ENCODE data around the gene EMC1. TPM values are rescaled to one million over a fixed set of nuclear protein-coding genes. Genes with fewer than 3 reads are reported as not detected.
"Not testable (repeated sequence)": the region's sequence is repeated elsewhere in the genome, so short reads cannot be mapped to it uniquely, and the experiment has no call there.

The EMC1 gene
- total and polyA plus RNA-seq, 7 donors: 1.2 to 46.5 (median 19.6) TPM

- peaks cover 0 to 1% (median 0%) of the 10 kb centered on the region in 4 donors for H3K9me3 ChIP-seq
- no peak for TF ChIP-seq POLR2AphosphoS5 (IDR thresholded peaks at IDR 0.05)
- TF ChIP-seq EP300 (IDR thresholded peaks at IDR 0.05): no peak
- TF ChIP-seq CTCF (IDR thresholded peaks at IDR 0.05): no peak
- no peak for TF ChIP-seq POLR2A (IDR thresholded peaks at IDR 0.05)
- H3K27me3 ChIP-seq: peaks cover 0 to 16% (median 0%) of the 10 kb centered on the region in 3 donors
- DNase-seq: no peak
- peaks cover 0 to 3% (median 0%) of the 10 kb centered on the region in 4 donors for H3K4me1 ChIP-seq
- WGBS, 2 donors: 57 to 88% methylated on average over 22 of the region's 22 CpGs
- H3K4me3 ChIP-seq: peak overlapping the region in 1 of 4 donors; percentile 28
- no peaks in the 10 kb centered on the region for H3K36me3 ChIP-seq
- intact Hi-C loops (cut with DNase I): no loop called here
- H3K27ac ChIP-seq: no peak overlapping the region
Measured at GRCh38 chr1:19273106-19273843, 22.0 kb upstream of the EMC1 start.

- no peak overlapping the region for H3K4me3 ChIP-seq
- H3K27ac ChIP-seq: no peak overlapping the region
- no peaks in the 10 kb centered on the region for H3K36me3 ChIP-seq
- peaks cover 0 to 1% (median 0%) of the 10 kb centered on the region in 4 donors for H3K9me3 ChIP-seq
- H3K27me3 ChIP-seq: peaks cover 0 to 16% (median 0%) of the 10 kb centered on the region in 3 donors
- no peak for DNase-seq
- intact Hi-C loops (cut with DNase I): no loop called here
- TF ChIP-seq POLR2A (IDR thresholded peaks at IDR 0.05) (no peak), POLR2AphosphoS5 (IDR thresholded peaks at IDR 0.05) (no peak)
- peaks cover 0 to 3% (median 0%) of the 10 kb centered on the region in 4 donors for H3K4me1 ChIP-seq
Measured at GRCh38 chr1:19272064-19272463, 20.7 kb upstream of the EMC1 start.

- H3K4me3 ChIP-seq; H3K27ac ChIP-seq; H3K9me3 ChIP-seq; H3K36me3 ChIP-seq; intact Hi-C loops (cut with DNase I); H3K4me1 ChIP-seq: not testable (repeated sequence)
- WGBS, 2 donors: 14 to 80% methylated on average over 6 of the region's 6 CpGs
- peak; percentile 1 for DNase-seq
- peaks cover 0 to 16% (median 0%) of the 10 kb centered on the region in 3 donors for H3K27me3 ChIP-seq
Measured at GRCh38 chr1:19270343-19270730, 19.0 kb upstream of the EMC1 start.

GRCh38 chr1:19269427-19270342 lies 18.4 kb upstream of the EMC1 start:
- WGBS, 2 donors: 66 to 77% methylated on average over 7 to 9 of the region's 9 CpGs
- H3K27me3 ChIP-seq: peaks cover 0 to 16% (median 0%) of the 10 kb centered on the region in 3 donors
- H3K9me3 ChIP-seq; H3K4me1 ChIP-seq; H3K27ac ChIP-seq; H3K4me3 ChIP-seq; H3K36me3 ChIP-seq; DNase-seq; intact Hi-C loops (cut with DNase I): not testable (repeated sequence)

- Histone ChIP-seq H3K4me3 (no peak overlapping the region), H3K4me1 (no peaks in the 10 kb centered on the region), H3K27me3 (peaks cover 0 to 6% (median 0%) of the 10 kb centered on the region in 3 donors), H3K36me3 (no peaks in the 10 kb centered on the region), H3K27ac (no peak overlapping the region), H3K9me3 (no peaks in the 10 kb centered on the region)
- 87 to 93% methylated on average over 11 of the region's 11 CpGs for WGBS, 2 donors
- intact Hi-C loops (cut with DNase I): no loop called here
- TF ChIP-seq POLR2AphosphoS5 (IDR thresholded peaks at IDR 0.05) (no peak), EP300 (IDR thresholded peaks at IDR 0.05) (no peak), POLR2A (IDR thresholded peaks at IDR 0.05) (no peak), CTCF (IDR thresholded peaks at IDR 0.05) (no peak)
- no peak for DNase-seq
Measured at GRCh38 chr1:19268445-19268844, 17.1 kb upstream of the EMC1 start.

GRCh38 chr1:19262744-19263143 lies 11.4 kb upstream of the EMC1 start:
- Histone ChIP-seq H3K27me3 (no peaks in the 10 kb centered on the region), H3K4me1 (no peaks in the 10 kb centered on the region), H3K9me3 (no peaks in the 10 kb centered on the region), H3K36me3 (peaks cover 0 to 31% (median 22%) of the 10 kb centered on the region in 4 donors), H3K27ac (no peak overlapping the region), H3K4me3 (no peak overlapping the region)
- TF ChIP-seq CTCF (IDR thresholded peaks at IDR 0.05) (no peak), POLR2A (IDR thresholded peaks at IDR 0.05) (no peak), EP300 (IDR thresholded peaks at IDR 0.05) (no peak), POLR2AphosphoS5 (IDR thresholded peaks at IDR 0.05) (no peak)
- 94 to 96% methylated on average over 5 of the region's 5 CpGs for WGBS, 2 donors
- no peak for DNase-seq
- intact Hi-C loops (cut with DNase I): no loop called here
